GM19467 (cell line): Measurements from ENCODE around the gene ARHGEF5.

Source experiments
- ATAC-seq: cut with Tn5 transposase; IDR thresholded peaks from one replicate; pipeline ENCODE4 v1.9.1; 2021; ENCODE audit warnings: mild to moderate bottlenecking, moderate library complexity; ENCODE audit not compliant: unreplicated experiment

Gene ARHGEF5

GRCh38 chr7:144379776-144380384 is 24.7 kb downstream of the ARHGEF5 start:
- no peak for ATAC-seq

- no peak for ATAC-seq
Measured at GRCh38 chr7:144384071-144384470, 28.9 kb downstream of the ARHGEF5 start.

GRCh38 chr7:144384555-144385245 is 29.5 kb downstream of the ARHGEF5 start:
- ATAC-seq, result no peak

GRCh38 chr7:144386741-144387140 is 31.5 kb downstream of the ARHGEF5 start:
- ATAC-seq, result no peak

- no peak for ATAC-seq
Measured at GRCh38 chr7:144388950-144389349, 33.7 kb downstream of the ARHGEF5 start.

- ATAC-seq, result no peak
Measured at GRCh38 chr7:144390481-144390880, 35.3 kb downstream of the ARHGEF5 start.

GRCh38 chr7:144391014-144391413 is 35.8 kb downstream of the ARHGEF5 start:
- no peak for ATAC-seq

GRCh38 chr7:144391823-144392255 is 36.6 kb downstream of the ARHGEF5 start:
- ATAC-seq, result peak; percentile 77

- no peak for ATAC-seq
Measured at GRCh38 chr7:144397086-144397485, 41.9 kb downstream of the ARHGEF5 start.

- no peak for ATAC-seq
Measured at GRCh38 chr7:144398291-144398690, 43.1 kb downstream of the ARHGEF5 start.

GRCh38 chr7:144398911-144399310 is 43.7 kb downstream of the ARHGEF5 start:
- no peak for ATAC-seq

GRCh38 chr7:144399946-144400345 is 44.7 kb downstream of the ARHGEF5 start:
- ATAC-seq, result no peak

- no peak for ATAC-seq
Measured at GRCh38 chr7:144401490-144401889, 46.3 kb downstream of the ARHGEF5 start.

GRCh38 chr7:144403102-144403501 is 47.9 kb downstream of the ARHGEF5 start:
- ATAC-seq, result no peak

GRCh38 chr7:144403649-144404061 is 48.5 kb downstream of the ARHGEF5 start, which contains the start of gene NOBOX:
TSS of gene NOBOX (minus strand) at chr7:144403693.
- ATAC-seq, result no peak

- ATAC-seq, result no peak
Measured at GRCh38 chr7:144404946-144405345, 49.7 kb downstream of the ARHGEF5 start.

GRCh38 chr7:144407266-144407931 is 52.2 kb downstream of the ARHGEF5 start:
- no peak for ATAC-seq

GRCh38 chr7:144408121-144408520 is 52.9 kb downstream of the ARHGEF5 start:
- no peak for ATAC-seq

- ATAC-seq, result no peak
Measured at GRCh38 chr7:144410441-144410840, 55.2 kb downstream of the ARHGEF5 start.

- no peak for ATAC-seq
Measured at GRCh38 chr7:144414815-144415214, 59.6 kb downstream of the ARHGEF5 start.

GRCh38 chr7:144415858-144416257 is 60.7 kb downstream of the ARHGEF5 start:
- ATAC-seq, result no peak

- no peak for ATAC-seq
Measured at GRCh38 chr7:144416341-144416740, 61.1 kb downstream of the ARHGEF5 start.
